Nephron (organoid): ENCODE results near the gene TIMM21.

Experiments
- H3K27ac Mint-ChIP-seq, 3 experiments: 2 replicates each; pipeline ENCODE4 v1.8.0; 2020; ENCODE audit warnings: mixed read lengths in 3 of 3, mild to moderate bottlenecking in 2 of 3, moderate library complexity in 1 of 3
- H3K27me3 Mint-ChIP-seq: 2 replicates; pipeline ENCODE4 v1.8.0; 2021; ENCODE audit warnings: low read depth, mild to moderate bottlenecking, moderate library complexity, mixed read lengths
- H3K36me3 Mint-ChIP-seq: 2 replicates; pipeline ENCODE4 v1.8.0; 2020; ENCODE audit warnings: low read depth, mixed read lengths
- H3K4me1 Mint-ChIP-seq: 2 replicates; pipeline ENCODE4 v1.8.0; 2020; ENCODE audit warnings: mixed read lengths
- H3K4me3 Mint-ChIP-seq, 3 experiments: 2 replicates each; pipeline ENCODE4 v1.8.0; 2020; ENCODE audit warnings: mild to moderate bottlenecking in 3 of 3, mixed read lengths in 3 of 3, moderate library complexity in 2 of 3
- H3K9me3 Mint-ChIP-seq: 2 replicates; pipeline ENCODE4 v1.8.0; 2020; ENCODE audit warnings: mixed read lengths
- TF ChIP-seq, protein P1 (sequence below), 3 experiments: fragments of 200-600 bp; sonication (generic); IDR thresholded peaks; one replicate each; pipeline ENCODE4 v1.5.0; 2021; ENCODE audit warnings: antibody characterized with exemption in 3 of 3; ENCODE audit not compliant: unreplicated experiment in 3 of 3

The TIMM21 gene

DNA sequence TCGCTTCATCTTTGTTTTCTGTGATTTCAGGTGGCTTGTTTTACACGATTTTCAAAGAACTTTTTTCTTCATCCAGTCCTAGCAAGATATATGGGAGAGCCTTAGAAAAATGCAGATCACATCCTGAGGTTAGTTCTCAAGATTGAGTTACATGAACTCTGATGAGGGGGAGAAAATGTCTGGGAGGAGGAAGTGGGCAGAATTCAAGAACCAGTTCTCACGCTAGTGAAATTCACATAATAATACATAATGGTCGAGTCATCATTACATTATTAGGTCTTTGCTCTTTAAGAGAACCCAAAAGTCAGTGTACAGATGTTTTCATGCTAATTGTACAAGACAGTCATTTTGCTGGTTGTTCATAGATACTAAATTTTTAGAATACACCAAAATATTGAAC is 7.0 kb downstream of the TIMM21 start:
- H3K9me3 Mint-ChIP-seq: no peaks in the 10 kb centered on the region
- peak overlapping the region in 1 of 3 experiments; percentile 54 for H3K27ac Mint-ChIP-seq
- H3K27me3 Mint-ChIP-seq: no peaks in the 10 kb centered on the region
- TF ChIP-seq, protein P1, sequence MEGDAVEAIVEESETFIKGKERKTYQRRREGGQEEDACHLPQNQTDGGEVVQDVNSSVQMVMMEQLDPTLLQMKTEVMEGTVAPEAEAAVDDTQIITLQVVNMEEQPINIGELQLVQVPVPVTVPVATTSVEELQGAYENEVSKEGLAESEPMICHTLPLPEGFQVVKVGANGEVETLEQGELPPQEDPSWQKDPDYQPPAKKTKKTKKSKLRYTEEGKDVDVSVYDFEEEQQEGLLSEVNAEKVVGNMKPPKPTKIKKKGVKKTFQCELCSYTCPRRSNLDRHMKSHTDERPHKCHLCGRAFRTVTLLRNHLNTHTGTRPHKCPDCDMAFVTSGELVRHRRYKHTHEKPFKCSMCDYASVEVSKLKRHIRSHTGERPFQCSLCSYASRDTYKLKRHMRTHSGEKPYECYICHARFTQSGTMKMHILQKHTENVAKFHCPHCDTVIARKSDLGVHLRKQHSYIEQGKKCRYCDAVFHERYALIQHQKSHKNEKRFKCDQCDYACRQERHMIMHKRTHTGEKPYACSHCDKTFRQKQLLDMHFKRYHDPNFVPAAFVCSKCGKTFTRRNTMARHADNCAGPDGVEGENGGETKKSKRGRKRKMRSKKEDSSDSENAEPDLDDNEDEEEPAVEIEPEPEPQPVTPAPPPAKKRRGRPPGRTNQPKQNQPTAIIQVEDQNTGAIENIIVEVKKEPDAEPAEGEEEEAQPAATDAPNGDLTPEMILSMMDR (IDR thresholded peaks at IDR 0.05; ENCODE audit: unreplicated experiment in 3 of 3): no peak
- peaks cover 45% of the 10 kb centered on the region for H3K4me1 Mint-ChIP-seq
- peak overlapping the region in 1 of 3 experiments; percentile 31 for H3K4me3 Mint-ChIP-seq
- H3K36me3 Mint-ChIP-seq: peaks cover 35% of the 10 kb centered on the region

DNA sequence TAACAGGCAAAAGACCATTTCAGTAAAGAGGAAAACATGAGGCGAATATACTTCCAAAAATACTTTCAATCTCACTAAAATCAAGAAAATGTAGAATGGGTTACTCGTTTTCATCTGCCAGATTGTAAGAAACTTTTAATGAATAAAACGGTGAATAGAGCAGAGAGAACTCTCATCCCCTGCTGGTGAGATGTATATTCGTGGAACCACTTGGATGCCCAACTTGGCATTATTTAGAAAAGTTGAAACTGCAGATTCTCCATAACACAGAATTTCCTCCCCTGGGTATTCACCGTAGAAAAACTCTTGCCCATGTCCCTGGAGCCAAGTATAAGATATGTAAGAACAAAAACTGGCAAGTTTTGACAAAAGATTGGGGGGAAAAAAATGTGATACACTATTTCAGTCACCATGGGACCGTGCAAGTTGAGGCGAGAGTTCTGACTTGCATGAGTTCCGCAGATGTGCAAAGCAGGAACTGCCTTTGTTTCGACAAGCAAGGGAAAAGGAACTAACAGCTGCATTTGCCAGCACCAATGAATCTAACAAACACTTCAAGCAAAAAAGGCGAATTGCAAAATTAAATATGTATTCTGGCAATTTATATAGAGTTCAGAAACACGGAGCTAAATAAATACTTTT is 14.8 kb downstream of the TIMM21 start:
- H3K27ac Mint-ChIP-seq: no peak overlapping the region
- TF ChIP-seq, protein P1 (IDR thresholded peaks at IDR 0.05; ENCODE audit: unreplicated experiment in 3 of 3): no peak
- no peak overlapping the region for H3K4me3 Mint-ChIP-seq
- H3K27me3 Mint-ChIP-seq: no peaks in the 10 kb centered on the region
- H3K9me3 Mint-ChIP-seq: peaks cover 2% of the 10 kb centered on the region
- H3K36me3 Mint-ChIP-seq: peaks cover 22% of the 10 kb centered on the region
- H3K4me1 Mint-ChIP-seq: no peaks in the 10 kb centered on the region

DNA sequence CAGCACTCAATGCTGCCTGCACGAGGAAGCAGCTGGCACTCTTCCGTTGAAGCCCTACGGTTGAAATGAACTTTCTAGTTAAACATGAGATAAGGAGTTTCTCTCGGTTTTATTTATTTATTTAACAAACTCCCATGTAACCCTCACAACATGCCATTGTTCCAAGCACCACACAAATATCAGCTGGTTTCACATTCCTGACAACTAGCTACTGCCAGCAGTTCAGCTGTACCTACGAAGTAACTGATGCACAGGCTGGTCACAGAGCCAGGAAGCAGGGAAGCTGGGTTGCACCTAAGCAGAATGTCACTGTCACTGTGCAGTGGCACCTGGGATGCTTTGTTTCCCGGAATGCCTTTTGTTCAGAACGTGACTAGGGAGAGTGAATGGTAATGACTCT is 18.1 kb downstream of the TIMM21 start:
- Mint-ChIP-seq H3K9me3 (peaks cover 2% of the 10 kb centered on the region), H3K36me3 (no peaks in the 10 kb centered on the region), H3K27ac (no peak overlapping the region), H3K4me3 (no peak overlapping the region), H3K4me1 (no peaks in the 10 kb centered on the region), H3K27me3 (peaks cover 4% of the 10 kb centered on the region)
- TF ChIP-seq, protein P1 (IDR thresholded peaks at IDR 0.05; ENCODE audit: unreplicated experiment in 3 of 3): no peak

DNA sequence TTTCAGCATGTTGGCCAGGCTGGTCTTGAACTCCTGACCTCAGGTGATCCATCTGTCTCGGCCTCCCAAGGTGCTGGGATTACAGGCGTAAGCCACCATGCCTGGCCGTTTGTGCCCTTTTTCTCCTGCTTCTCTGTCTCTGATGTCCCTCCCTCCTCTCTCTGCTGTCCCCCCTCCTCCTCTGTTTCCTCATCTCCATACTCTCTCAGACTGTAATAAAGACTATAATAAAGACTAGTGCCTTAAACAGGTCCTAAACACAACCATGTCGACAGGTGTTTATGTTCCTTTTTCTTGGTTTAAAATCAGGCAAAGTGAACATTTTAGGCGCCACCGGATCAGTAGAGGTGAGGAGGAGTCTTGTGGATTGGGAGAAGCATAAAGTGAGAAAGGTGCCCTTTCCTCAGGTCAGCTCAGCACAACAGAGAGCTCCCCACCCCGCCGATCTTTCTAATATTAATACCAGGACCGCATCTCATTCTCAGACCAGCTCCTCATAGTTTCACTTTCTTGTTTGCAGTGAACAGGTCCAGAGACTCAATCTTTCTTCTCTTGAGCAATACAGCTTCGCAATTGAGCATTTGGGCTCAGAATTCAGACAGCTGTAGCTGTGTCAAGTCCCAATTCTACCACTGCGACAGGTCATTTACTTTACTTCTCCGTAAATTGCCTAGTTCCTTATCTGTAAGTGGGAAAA is 23.7 kb downstream of the TIMM21 start:
- Mint-ChIP-seq H3K9me3 (no peaks in the 10 kb centered on the region), H3K4me1 (no peaks in the 10 kb centered on the region), H3K36me3 (no peaks in the 10 kb centered on the region), H3K4me3 (no peak overlapping the region), H3K27me3 (peaks cover 21% of the 10 kb centered on the region), H3K27ac (no peak overlapping the region)
- TF ChIP-seq, protein P1 (IDR thresholded peaks at IDR 0.05; ENCODE audit: unreplicated experiment in 3 of 3): no peak

DNA sequence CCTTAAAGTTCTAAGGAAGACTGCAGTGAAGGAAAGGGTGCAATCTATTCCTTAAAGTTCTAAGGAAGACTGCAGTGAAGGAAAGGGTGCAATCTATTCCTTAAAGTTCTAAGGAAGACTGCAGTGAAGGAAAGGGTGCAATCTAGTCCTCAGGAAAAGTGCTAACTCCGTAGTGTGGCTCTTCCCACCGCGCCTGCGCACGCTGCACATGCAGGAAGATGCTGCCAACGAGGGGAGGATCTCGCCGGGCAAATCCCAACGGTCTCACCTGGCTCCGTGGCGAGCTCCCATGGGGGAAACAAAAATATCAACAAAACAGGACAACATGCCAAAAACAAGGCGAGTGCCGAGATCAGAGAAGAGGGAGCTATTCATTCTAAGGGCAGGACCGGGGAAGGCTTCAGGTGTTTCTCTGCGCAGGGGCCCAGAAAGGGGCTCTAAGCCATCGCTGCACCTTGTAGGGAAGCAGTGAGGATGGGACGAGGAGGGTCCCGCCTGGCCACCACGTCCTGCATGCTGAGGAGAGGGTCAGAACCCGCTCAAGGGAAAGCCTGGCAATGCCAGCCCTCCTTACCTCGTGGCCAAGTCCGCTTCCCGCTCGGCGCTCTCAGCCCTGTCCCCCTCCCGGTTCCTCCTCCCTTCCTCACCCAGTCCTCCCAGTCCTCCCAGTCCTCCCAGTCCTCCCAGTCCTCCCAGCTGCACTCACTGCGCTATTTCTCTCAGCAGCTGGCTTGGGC is 24.5 kb downstream of the TIMM21 start:
- Mint-ChIP-seq H3K27ac (no peak overlapping the region), H3K9me3 (no peaks in the 10 kb centered on the region), H3K36me3 (no peaks in the 10 kb centered on the region), H3K4me3 (no peak overlapping the region), H3K27me3 (peaks cover 26% of the 10 kb centered on the region), H3K4me1 (no peaks in the 10 kb centered on the region)
- TF ChIP-seq, protein P1 (IDR thresholded peaks at IDR 0.05; ENCODE audit: unreplicated experiment in 3 of 3): no peak
